Measurements from ENCODE around the gene NPL.

- TF ChIP-seq EZH2 (IDR thresholded peaks at IDR 0.05; ENCODE audit: insufficient read depth, poor library complexity, severe bottlenecking) = no peak
- TF ChIP-seq EZH2phosphoT487 (IDR thresholded peaks at IDR 0.05; ENCODE audit: insufficient read depth, low read depth) = no peak
Measured at GRCh38 chr1:182877331-182877730, 87.8 kb downstream of the NPL start.

Data from GM23248 (cell line).